GM12872 (cell line): ENCODE measurements around the gene ARL6IP5.

Experiments used
- CTCF ChIP-seq: IDR thresholded peaks from 3 replicates; pipeline ENCODE4 v1.5.1; 2011; ENCODE audit warnings: low read depth, mild to moderate bottlenecking, low read length, moderate library complexity; ENCODE audit not compliant: insufficient read depth

Gene ARL6IP5

DNA sequence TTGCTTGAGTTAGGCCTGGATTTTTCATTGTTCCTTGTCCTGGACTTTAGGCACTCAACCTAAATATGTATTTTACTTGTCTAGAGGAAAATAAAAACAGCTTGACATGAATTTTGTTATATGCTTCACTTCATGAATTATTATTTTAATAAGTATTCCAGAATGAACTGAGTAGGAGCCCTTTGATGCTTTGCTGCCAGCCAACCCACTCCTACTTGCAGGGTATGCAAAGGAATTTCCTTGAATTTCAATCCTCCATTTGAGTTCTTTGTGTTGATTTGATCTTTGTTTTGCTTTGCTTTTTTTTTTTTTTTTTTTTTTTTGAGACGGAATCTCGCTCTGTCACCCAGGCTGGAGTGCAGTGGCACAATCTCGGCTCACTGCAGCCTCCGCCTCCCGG, 11.6 kb downstream of the ARL6IP5 start:
- TF ChIP-seq CTCF, result no peak

GRCh38 chr3:69097407-69098086, 12.8 kb downstream of the ARL6IP5 start:
- TF ChIP-seq CTCF, result no peak

DNA sequence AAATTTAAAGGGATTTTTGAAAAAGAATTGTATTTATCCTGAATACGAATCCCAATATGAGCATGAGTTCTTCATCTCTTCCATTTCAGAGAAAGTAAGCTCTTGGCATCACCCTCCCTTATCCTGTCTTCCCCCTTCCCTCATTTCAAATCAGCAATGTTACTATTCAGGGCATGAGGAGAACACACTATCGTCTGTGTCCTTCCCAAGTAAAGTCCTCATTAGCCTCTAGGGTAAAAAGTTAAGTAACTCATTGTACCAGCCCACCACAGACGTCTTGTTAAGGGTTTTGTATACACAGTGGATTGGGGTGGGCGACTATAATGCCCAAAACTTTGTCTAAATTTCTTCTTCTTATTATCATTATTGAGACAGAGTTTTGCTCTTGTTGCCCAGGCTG, 14.8 kb downstream of the ARL6IP5 start:
- TF ChIP-seq CTCF, result no peak

DNA sequence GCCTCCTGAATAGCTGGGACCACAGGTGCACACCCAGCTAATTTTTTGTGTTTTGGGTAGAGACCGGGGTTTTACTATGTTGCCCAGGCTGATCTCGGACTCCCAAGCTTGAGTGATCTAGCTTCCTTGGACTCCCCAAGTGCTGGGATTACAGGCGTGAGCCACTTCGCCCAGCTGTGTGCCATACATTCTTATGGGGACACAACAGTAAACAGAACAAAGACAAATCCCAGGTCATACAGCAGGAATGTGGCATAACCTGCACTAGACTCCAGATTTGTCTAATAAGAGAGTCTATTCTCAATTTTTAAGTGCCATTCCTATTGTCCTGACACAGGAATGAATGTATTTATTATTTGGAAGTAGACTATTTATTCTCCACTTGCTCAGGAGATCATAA, 17.6 kb downstream of the ARL6IP5 start:
- TF ChIP-seq CTCF, result no peak

- TF ChIP-seq CTCF, result no peak
These were observed 18.4 kb downstream of the ARL6IP5 start for GRCh38 chr3:69103123-69103522.

- no peak for TF ChIP-seq CTCF
These were observed 19.8 kb downstream of the ARL6IP5 start for GRCh38 chr3:69104586-69104985.

GRCh38 chr3:69105320-69105719, 20.6 kb downstream of the ARL6IP5 start:
- TF ChIP-seq CTCF, result no peak
